ENCODE measurements around the gene HTRA3. TPM values are rescaled to one million over a fixed set of nuclear protein-coding genes. Genes with fewer than 3 reads are reported as not detected.

The HTRA3 gene
- total RNA-seq, 1 donor from 2014 or later = 35.2 TPM

GRCh38 chr4:8278009-8278395, 8.4 kb downstream of the HTRA3 start:
- H3K36me3 Mint-ChIP-seq (ENCODE audit: low read depth, unreplicated experiment) = peaks cover 1% of the 10 kb centered on the region
- Histone ChIP-seq H3K4me3 (ENCODE audit: insufficient read depth, low read depth, low read length) (no peak overlapping the region), H3K79me2 (ENCODE audit: insufficient read depth, low read length) (no peaks in the 10 kb centered on the region), H3K27ac (ENCODE audit: low read depth, low read length) (peak overlapping the region; percentile 73), H2AFZ (ENCODE audit: low read depth, low read length) (peak overlapping the region; percentile 44), H3K36me3 (ENCODE audit: insufficient read depth, low read length) (no peaks in the 10 kb centered on the region), H3K27me3 (ENCODE audit: insufficient read depth, low read length) (no peaks in the 10 kb centered on the region), H3K9me3 (ENCODE audit: insufficient read depth, low read depth, low read length) (no peaks in the 10 kb centered on the region), H3K4me1 (ENCODE audit: insufficient read depth, low read length) (peaks cover 31% of the 10 kb centered on the region), H3K9ac (ENCODE audit: low read length) (peak overlapping the region; percentile 71), H3K4me2 (ENCODE audit: low read length) (peak overlapping the region; percentile 73), H4K20me1 (ENCODE audit: insufficient read depth, low read length) (no peaks in the 10 kb centered on the region)
- peaks cover 26% of the 10 kb centered on the region for H3K4me1 Mint-ChIP-seq (ENCODE audit: low read depth, unreplicated experiment)
- no peak for DNase-seq (ENCODE audit: low read depth)
- no peak for FAIRE-seq
- H3K27ac Mint-ChIP-seq (ENCODE audit: unreplicated experiment) = peak overlapping the region; percentile 78
- H3K9me3 Mint-ChIP-seq (ENCODE audit: unreplicated experiment) = no peaks in the 10 kb centered on the region
- H3K27me3 Mint-ChIP-seq (ENCODE audit: low read depth, unreplicated experiment) = peaks cover 6% of the 10 kb centered on the region
- no peak for TF ChIP-seq EZH2 (IDR thresholded peaks at IDR 0.05; ENCODE audit: insufficient read depth, low read length)
- TF ChIP-seq, protein P1, sequence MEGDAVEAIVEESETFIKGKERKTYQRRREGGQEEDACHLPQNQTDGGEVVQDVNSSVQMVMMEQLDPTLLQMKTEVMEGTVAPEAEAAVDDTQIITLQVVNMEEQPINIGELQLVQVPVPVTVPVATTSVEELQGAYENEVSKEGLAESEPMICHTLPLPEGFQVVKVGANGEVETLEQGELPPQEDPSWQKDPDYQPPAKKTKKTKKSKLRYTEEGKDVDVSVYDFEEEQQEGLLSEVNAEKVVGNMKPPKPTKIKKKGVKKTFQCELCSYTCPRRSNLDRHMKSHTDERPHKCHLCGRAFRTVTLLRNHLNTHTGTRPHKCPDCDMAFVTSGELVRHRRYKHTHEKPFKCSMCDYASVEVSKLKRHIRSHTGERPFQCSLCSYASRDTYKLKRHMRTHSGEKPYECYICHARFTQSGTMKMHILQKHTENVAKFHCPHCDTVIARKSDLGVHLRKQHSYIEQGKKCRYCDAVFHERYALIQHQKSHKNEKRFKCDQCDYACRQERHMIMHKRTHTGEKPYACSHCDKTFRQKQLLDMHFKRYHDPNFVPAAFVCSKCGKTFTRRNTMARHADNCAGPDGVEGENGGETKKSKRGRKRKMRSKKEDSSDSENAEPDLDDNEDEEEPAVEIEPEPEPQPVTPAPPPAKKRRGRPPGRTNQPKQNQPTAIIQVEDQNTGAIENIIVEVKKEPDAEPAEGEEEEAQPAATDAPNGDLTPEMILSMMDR (IDR thresholded peaks at IDR 0.05; ENCODE audit: insufficient read depth, low read depth, low read length) = no peak
- peak overlapping the region; percentile 22 for H3K4me3 Mint-ChIP-seq (ENCODE audit: unreplicated experiment)

GRCh38 chr4:8278421-8279287, 9.1 kb downstream of the HTRA3 start:
- Mint-ChIP-seq H3K9me3 (ENCODE audit: unreplicated experiment) (no peaks in the 10 kb centered on the region), H3K4me3 (ENCODE audit: unreplicated experiment) (peak overlapping the region; percentile 22), H3K36me3 (ENCODE audit: low read depth, unreplicated experiment) (peaks cover 6% of the 10 kb centered on the region), H3K4me1 (ENCODE audit: low read depth, unreplicated experiment) (peaks cover 26% of the 10 kb centered on the region), H3K27ac (ENCODE audit: unreplicated experiment) (peak overlapping the region; percentile 78), H3K27me3 (ENCODE audit: low read depth, unreplicated experiment) (peaks cover 7% of the 10 kb centered on the region)
- H2AFZ ChIP-seq (ENCODE audit: low read depth, low read length) = peak overlapping the region; percentile 48
- TF ChIP-seq EZH2 (IDR thresholded peaks at IDR 0.05; ENCODE audit: insufficient read depth, low read length) = no peak
- TF ChIP-seq, protein P1 (IDR thresholded peaks at IDR 0.05; ENCODE audit: insufficient read depth, low read depth, low read length) = no peak
- peaks cover 31% of the 10 kb centered on the region for H3K4me1 ChIP-seq (ENCODE audit: insufficient read depth, low read length)
- no peaks in the 10 kb centered on the region for H3K36me3 ChIP-seq (ENCODE audit: insufficient read depth, low read length)
- no peaks in the 10 kb centered on the region for H3K79me2 ChIP-seq (ENCODE audit: insufficient read depth, low read length)
- H3K27me3 ChIP-seq (ENCODE audit: insufficient read depth, low read length) = no peaks in the 10 kb centered on the region
- H3K4me3 ChIP-seq (ENCODE audit: insufficient read depth, low read depth, low read length) = no peak overlapping the region
- peak overlapping the region; percentile 71 for H3K9ac ChIP-seq (ENCODE audit: low read length)
- no peaks in the 10 kb centered on the region for H3K9me3 ChIP-seq (ENCODE audit: insufficient read depth, low read depth, low read length)
- DNase-seq (ENCODE audit: low read depth) (peak; percentile 73), FAIRE-seq (no peak)
- peak overlapping the region; percentile 73 for H3K4me2 ChIP-seq (ENCODE audit: low read length)
- H4K20me1 ChIP-seq (ENCODE audit: insufficient read depth, low read length) = no peaks in the 10 kb centered on the region
- peak overlapping the region; percentile 73 for H3K27ac ChIP-seq (ENCODE audit: low read depth, low read length)

Data from astrocyte (in vitro differentiated cells and primary cell).